Lower lobe of right lung (tissue), 2 donors: ENCODE data around the gene ATRNL1. TPM values are rescaled to one million over a fixed set of nuclear protein-coding genes. Genes with fewer than 3 reads are reported as not detected.

ENCODE experiments used
- ATAC-seq, 2 donors: fragments of 200-7000 bp; cut with Tn5 transposase; one replicate each; pipeline ENCODE4 v1.9.1; 2020 to 2022; ENCODE audit warnings: mild to moderate bottlenecking in 2 of 2, moderate library complexity in 2 of 2
- DNase-seq: peaks from one replicate; pipeline ENCODE4 v3.0.0-alpha.2; 2020
- H3K27ac ChIP-seq: fragments of 200-600 bp; one replicate; pipeline ENCODE4 v1.8.0; 2022
- H3K27me3 ChIP-seq: fragments of 200-600 bp; one replicate; pipeline ENCODE4 v1.8.0; 2022; ENCODE audit warnings: low read depth
- H3K36me3 ChIP-seq: fragments of 200-600 bp; one replicate; pipeline ENCODE4 v1.8.0; 2022; ENCODE audit warnings: mild to moderate bottlenecking
- H3K4me1 ChIP-seq: fragments of 200-600 bp; one replicate; pipeline ENCODE4 v1.8.0; 2022
- H3K4me3 ChIP-seq: fragments of 200-600 bp; one replicate; pipeline ENCODE4 v1.8.0; 2022; ENCODE audit warnings: mild to moderate bottlenecking
- H3K9me3 ChIP-seq: fragments of 200-600 bp; one replicate; pipeline ENCODE4 v1.8.0; 2022
- intact Hi-C: fragments of 100-400 bp; cut with DNase I; formaldehyde crosslinking; loops from one replicate; pipeline ENCODE4 v1.11.0; 2022
- total RNA-seq: library from RNA; stranded (reverse); fragmentation: NEBNext Ultra II Directional; extraction: Animal tissue kit (Norgen Biotek cat#: 25700); gene quantifications from one replicate; pipeline ENCODE4 v1.2.1, GENCODE V29; 2021
- TF ChIP-seq, protein P1 (sequence below): fragments of 200-600 bp; IDR thresholded peaks from one replicate; pipeline ENCODE4 v1.8.0; 2022; ENCODE audit warnings: antibody characterized with exemption, mild to moderate bottlenecking
- donor health status: DM: no; HTN: yes; CAD: no; lungs with severe emphysema.

ATRNL1 gene
- total RNA-seq, 1 donor from 2014 or later: 0.92 TPM

DNA sequence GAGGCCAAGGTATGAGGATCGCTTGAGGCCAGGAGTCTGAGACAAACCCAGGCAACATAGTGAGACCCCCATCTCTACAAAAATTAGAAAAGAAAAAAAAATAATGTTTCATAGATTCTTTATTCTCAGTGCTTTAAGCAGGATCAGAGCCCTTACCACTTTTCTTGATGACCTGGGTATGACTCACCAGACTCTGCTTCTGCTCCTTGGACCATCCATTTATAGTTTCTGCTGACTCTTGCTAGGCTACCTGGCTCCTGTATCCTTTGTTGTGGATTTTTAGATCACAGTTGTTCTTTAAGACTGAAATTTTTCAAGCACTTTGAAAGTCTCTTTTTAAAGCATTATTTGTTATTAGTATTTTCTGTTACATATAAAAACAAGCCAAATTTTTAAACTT, 768.7 kb downstream of the ATRNL1 start:
- no peaks in the 10 kb centered on the region for H3K4me1 ChIP-seq
- H3K27me3 ChIP-seq: no peaks in the 10 kb centered on the region
- ATAC-seq: no peak
- intact Hi-C loops: no loop called here
- H3K4me3 ChIP-seq: no peak overlapping the region
- H3K27ac ChIP-seq: no peak overlapping the region
- no peaks in the 10 kb centered on the region for H3K9me3 ChIP-seq
- TF ChIP-seq, protein P1, sequence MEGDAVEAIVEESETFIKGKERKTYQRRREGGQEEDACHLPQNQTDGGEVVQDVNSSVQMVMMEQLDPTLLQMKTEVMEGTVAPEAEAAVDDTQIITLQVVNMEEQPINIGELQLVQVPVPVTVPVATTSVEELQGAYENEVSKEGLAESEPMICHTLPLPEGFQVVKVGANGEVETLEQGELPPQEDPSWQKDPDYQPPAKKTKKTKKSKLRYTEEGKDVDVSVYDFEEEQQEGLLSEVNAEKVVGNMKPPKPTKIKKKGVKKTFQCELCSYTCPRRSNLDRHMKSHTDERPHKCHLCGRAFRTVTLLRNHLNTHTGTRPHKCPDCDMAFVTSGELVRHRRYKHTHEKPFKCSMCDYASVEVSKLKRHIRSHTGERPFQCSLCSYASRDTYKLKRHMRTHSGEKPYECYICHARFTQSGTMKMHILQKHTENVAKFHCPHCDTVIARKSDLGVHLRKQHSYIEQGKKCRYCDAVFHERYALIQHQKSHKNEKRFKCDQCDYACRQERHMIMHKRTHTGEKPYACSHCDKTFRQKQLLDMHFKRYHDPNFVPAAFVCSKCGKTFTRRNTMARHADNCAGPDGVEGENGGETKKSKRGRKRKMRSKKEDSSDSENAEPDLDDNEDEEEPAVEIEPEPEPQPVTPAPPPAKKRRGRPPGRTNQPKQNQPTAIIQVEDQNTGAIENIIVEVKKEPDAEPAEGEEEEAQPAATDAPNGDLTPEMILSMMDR: no peak
- no peak for DNase-seq
- no peaks in the 10 kb centered on the region for H3K36me3 ChIP-seq

DNA sequence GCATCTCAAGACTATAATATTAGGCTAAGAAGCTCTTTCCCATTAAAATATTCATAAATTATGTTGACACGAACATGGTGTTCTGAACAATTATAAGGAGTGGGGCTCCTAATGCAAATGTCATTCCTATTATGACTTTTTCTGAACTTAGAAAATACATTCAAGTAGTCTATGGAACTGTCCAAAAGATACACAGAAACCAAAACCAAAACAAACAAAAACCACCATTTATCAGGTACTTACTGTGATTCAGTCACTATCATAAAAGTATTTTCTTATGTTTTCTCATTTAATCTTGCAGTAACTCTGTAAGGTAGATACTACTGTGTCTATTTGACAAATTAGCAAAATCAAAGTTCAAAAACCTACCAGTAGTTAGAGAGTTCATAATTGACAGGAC, 773.0 kb downstream of the ATRNL1 start:
- H3K9me3 ChIP-seq: no peaks in the 10 kb centered on the region
- no peak for DNase-seq
- no peaks in the 10 kb centered on the region for H3K27me3 ChIP-seq
- no peak for ATAC-seq
- TF ChIP-seq, protein P1: no peak
- H3K27ac ChIP-seq: no peak overlapping the region
- no peaks in the 10 kb centered on the region for H3K36me3 ChIP-seq
- no peak overlapping the region for H3K4me3 ChIP-seq
- intact Hi-C loops: no loop called here
- no peaks in the 10 kb centered on the region for H3K4me1 ChIP-seq

DNA sequence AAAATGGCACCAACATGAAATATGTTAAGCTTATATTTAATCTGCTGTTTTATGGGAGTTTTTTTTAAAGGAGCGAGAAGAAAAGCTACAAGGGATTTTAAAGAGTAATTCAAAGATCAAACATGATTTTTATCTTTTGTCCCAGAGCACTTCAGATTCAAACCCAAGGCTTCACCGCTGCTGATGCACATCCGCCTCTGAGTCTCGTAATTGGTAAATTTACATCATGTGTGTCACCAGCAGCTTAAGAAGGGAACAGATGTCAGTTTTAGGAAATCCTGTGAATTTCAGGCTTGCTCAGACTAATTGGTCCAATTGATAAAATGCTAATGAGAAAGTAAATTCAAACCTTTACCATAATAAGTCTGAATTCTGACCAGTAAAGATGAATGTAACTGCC, 773.5 kb downstream of the ATRNL1 start:
- Histone ChIP-seq H3K36me3 (no peaks in the 10 kb centered on the region), H3K4me3 (no peak overlapping the region), H3K27me3 (no peaks in the 10 kb centered on the region), H3K27ac (no peak overlapping the region), H3K9me3 (no peaks in the 10 kb centered on the region), H3K4me1 (no peaks in the 10 kb centered on the region)
- ATAC-seq (no peak), DNase-seq (no peak)
- intact Hi-C loops: no loop called here
- TF ChIP-seq, protein P1: no peak

DNA sequence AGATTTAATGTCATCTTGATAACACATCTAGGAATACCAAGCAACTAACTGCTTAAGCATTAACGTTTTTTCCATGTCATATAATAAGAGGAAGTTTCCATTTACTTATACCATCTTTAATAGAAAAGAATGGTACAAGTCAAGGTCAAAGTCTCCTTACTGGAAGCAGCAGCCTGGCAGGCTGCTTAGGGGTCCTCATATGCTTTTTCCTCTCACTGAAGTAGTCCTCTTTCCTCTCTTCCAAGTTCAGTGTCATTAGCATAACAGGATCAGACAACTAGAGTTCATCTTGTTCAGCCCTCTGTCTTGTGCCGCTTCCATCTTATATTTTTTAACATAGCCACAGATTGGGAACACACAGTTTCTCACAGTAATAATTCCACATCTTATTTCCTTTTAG, 774.1 kb downstream of the ATRNL1 start:
- DNase-seq: no peak
- no peak overlapping the region for H3K4me3 ChIP-seq
- H3K4me1 ChIP-seq: no peaks in the 10 kb centered on the region
- ATAC-seq: no peak
- intact Hi-C loops: no loop called here
- H3K27ac ChIP-seq: no peak overlapping the region
- H3K27me3 ChIP-seq: no peaks in the 10 kb centered on the region
- H3K36me3 ChIP-seq: no peaks in the 10 kb centered on the region
- H3K9me3 ChIP-seq: no peaks in the 10 kb centered on the region
- TF ChIP-seq, protein P1: no peak

DNA sequence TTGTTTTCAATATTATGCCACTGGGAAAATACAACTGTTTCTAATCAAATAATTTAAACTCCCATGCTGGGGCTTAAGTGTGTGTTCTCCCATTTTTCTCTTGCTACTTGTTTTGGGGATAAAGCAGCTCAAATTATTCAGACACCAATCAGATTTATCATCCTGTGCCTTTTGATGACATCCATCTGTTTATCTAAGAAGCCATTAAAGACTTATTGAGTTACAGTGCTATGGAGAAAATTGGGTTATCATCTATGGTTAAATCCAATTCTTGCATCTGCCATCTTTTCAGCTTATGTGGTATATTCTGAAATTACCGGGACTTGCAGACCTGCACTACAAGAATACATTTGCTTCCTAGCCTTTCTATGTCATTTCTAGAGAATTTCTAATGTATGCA, 778.7 kb downstream of the ATRNL1 start:
- Histone ChIP-seq H3K27ac (no peak overlapping the region), H3K36me3 (no peaks in the 10 kb centered on the region), H3K27me3 (no peaks in the 10 kb centered on the region), H3K4me3 (no peak overlapping the region), H3K4me1 (no peaks in the 10 kb centered on the region), H3K9me3 (no peaks in the 10 kb centered on the region)
- intact Hi-C loops: no loop called here
- TF ChIP-seq, protein P1: no peak
- DNase-seq: no peak
- no peak for ATAC-seq

DNA sequence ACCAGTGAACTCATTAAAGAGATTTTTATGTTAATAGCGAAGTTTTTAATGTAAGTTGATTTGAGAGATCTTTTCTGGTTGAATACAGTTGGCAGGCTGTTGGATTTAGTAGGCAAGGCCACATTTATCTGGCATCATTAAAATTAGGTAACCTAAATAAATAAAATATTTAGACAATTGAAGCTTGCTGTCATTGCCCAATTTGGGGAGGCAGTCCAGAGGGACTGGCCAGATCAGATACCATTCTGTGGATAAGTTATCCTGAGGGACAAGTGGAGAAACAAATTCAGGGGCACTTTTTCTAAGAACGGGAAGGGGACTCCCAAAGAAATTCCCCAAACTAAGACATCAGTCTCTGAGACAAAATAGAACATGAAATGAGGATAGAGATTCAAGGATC, 782.0 kb downstream of the ATRNL1 start:
- TF ChIP-seq, protein P1: no peak
- DNase-seq: no peak
- Histone ChIP-seq H3K27ac (no peak overlapping the region), H3K9me3 (no peaks in the 10 kb centered on the region), H3K36me3 (no peaks in the 10 kb centered on the region), H3K4me3 (no peak overlapping the region), H3K27me3 (no peaks in the 10 kb centered on the region), H3K4me1 (no peaks in the 10 kb centered on the region)
- no peak for ATAC-seq
- intact Hi-C loops: no loop called here
